ENCODE measurements around the gene ABCC3. TPM values are rescaled to one million over a fixed set of nuclear protein-coding genes. Genes with fewer than 3 reads are reported as not detected.

ABCC3 gene
- total RNA-seq, 2 experiments from 2014 or later: not detected

- CTCF ChIA-PET: interaction anchor here (0.6 to 2.8 kb wide), 13 partner anchors 9 to 144 kb away, joined by 3 to 13 read pairs (median 4); partner anchors contain the start of gene CACNA1G
- POLR2A ChIA-PET: no interaction called here
Measured at GRCh38 chr17:50626037-50626574, 8.6 kb upstream of the ABCC3 start.

- CTCF ChIA-PET: interaction anchor here (0.5 to 2.8 kb wide), 10 partner anchors 9 to 184 kb away, joined by 3 to 13 read pairs (median 4); partner anchors contain the start of gene CACNA1G
- POLR2A ChIA-PET: no interaction called here
Measured at GRCh38 chr17:50627036-50627781, 7.5 kb upstream of the ABCC3 start.

GRCh38 chr17:50627782-50628601 lies 6.7 kb upstream of the ABCC3 start:
- POLR2A ChIA-PET: no interaction called here
- CTCF ChIA-PET: interaction anchor here (0.5 to 2.8 kb wide), 8 partner anchors 8 to 183 kb away, joined by 3 to 9 read pairs (median 4); partner anchors contain the start of gene RSAD1

GRCh38 chr17:50629902-50630301 lies 4.8 kb upstream of the ABCC3 start:
- CTCF ChIA-PET: interaction anchor here (0.6 to 1.7 kb wide), 3 partner anchors 17 to 83 kb away, joined by 3 to 4 read pairs (median 3); partner anchors contain the start of gene SPATA20
- POLR2A ChIA-PET: interaction anchor here (0.6 kb wide), 1 partner anchor 15 kb away, joined by 5 read pairs; no protein-coding TSS in a partner anchor

GRCh38 chr17:50630524-50631194 lies 4.0 kb upstream of the ABCC3 start:
- POLR2A ChIA-PET: interaction anchor here (0.5 kb wide), 1 partner anchor 76 kb away, joined by 7 read pairs; no protein-coding TSS in a partner anchor
- CTCF ChIA-PET: interaction anchor here (0.6 to 1.7 kb wide), 4 partner anchors 16 to 83 kb away, joined by 3 to 4 read pairs (median 3); partner anchors contain the start of gene SPATA20

GRCh38 chr17:50631195-50631907 lies 3.3 kb upstream of the ABCC3 start:
- POLR2A ChIA-PET: interaction anchor here (0.5 kb wide), 1 partner anchor 75 kb away, joined by 7 read pairs; no protein-coding TSS in a partner anchor
- CTCF ChIA-PET: interaction anchor here (1.0 to 1.7 kb wide), 3 partner anchors 52 to 84 kb away, joined by 3 to 4 read pairs (median 3); partner anchors contain the start of gene SPATA20

GRCh38 chr17:50631908-50632571 lies 2.6 kb upstream of the ABCC3 start:
- POLR2A ChIA-PET: no interaction called here
- CTCF ChIA-PET: interaction anchor here (1.0 to 1.2 kb wide), 2 partner anchors 52 to 62 kb away, joined by 3 read pairs; no protein-coding TSS in a partner anchor

- CTCF ChIA-PET: interaction anchor here (1.2 to 1.6 kb wide), 2 partner anchors 62 to 86 kb away, joined by 3 to 5 read pairs; partner anchors contain the start of gene SPATA20
Measured at GRCh38 chr17:50632637-50633036, 2.0 kb upstream of the ABCC3 start.

GRCh38 chr17:50633683-50634082 lies 998 bp upstream of the ABCC3 start:
- ChIA-PET CTCF (interaction anchor here (1.6 kb wide), 1 partner anchor 87 kb away, joined by 5 read pairs; the partner anchor contains the start of gene SPATA20), POLR2A (no interaction called here)

More at GRCh38 chr17:50632637-50633036, 2.0 kb upstream of the ABCC3 start:
- POLR2A ChIA-PET: no interaction called here

- CTCF ChIA-PET: interaction anchor here (1.3 kb wide), 1 partner anchor 8 kb away, joined by 3 read pairs; no protein-coding TSS in a partner anchor
- POLR2A ChIA-PET: interaction anchor here (1.2 kb wide), 1 partner anchor 70 kb away, joined by 3 read pairs; no protein-coding TSS in a partner anchor
Measured at GRCh38 chr17:50634915-50635731, 442 bp downstream of the ABCC3 start.

GRCh38 chr17:50635732-50635981 lies 976 bp downstream of the ABCC3 start:
- ChIA-PET POLR2A (interaction anchor here (1.2 kb wide), 1 partner anchor 70 kb away, joined by 3 read pairs; no protein-coding TSS in a partner anchor), CTCF (interaction anchor here (1.3 kb wide), 1 partner anchor 8 kb away, joined by 3 read pairs; no protein-coding TSS in a partner anchor)

GRCh38 chr17:50635982-50636803 lies 1.5 kb downstream of the ABCC3 start:
- CTCF ChIA-PET: interaction anchor here (1.3 kb wide), 1 partner anchor 9 kb away, joined by 3 read pairs; no protein-coding TSS in a partner anchor
- POLR2A ChIA-PET: interaction anchor here (1.2 kb wide), 1 partner anchor 69 kb away, joined by 3 read pairs; no protein-coding TSS in a partner anchor

- ChIA-PET CTCF (no interaction called here), POLR2A (no interaction called here)
Measured at GRCh38 chr17:50636804-50637195, 2.1 kb downstream of the ABCC3 start.

- CTCF ChIA-PET: interaction anchor here (1.1 to 1.4 kb wide), 2 partner anchors 12 to 32 kb away, joined by 3 to 5 read pairs; no protein-coding TSS in a partner anchor
- POLR2A ChIA-PET: no interaction called here
Measured at GRCh38 chr17:50637829-50638605, 3.3 kb downstream of the ABCC3 start.

GRCh38 chr17:50638606-50638965 lies 3.9 kb downstream of the ABCC3 start:
- POLR2A ChIA-PET: interaction anchor here (0.6 kb wide), 1 partner anchor 14 kb away, joined by 4 read pairs; no protein-coding TSS in a partner anchor
- CTCF ChIA-PET: interaction anchor here (1.1 to 1.4 kb wide), 2 partner anchors 13 to 33 kb away, joined by 3 to 5 read pairs; no protein-coding TSS in a partner anchor

Measured in activated CD8-positive, alpha-beta memory T cell treated with anti-CD3 and anti-CD28 coated beads for 36 hours (primary cell).